Endothelial cell of umbilical vein (primary cell): Measurements from ENCODE around the gene CNOT4. TPM values are rescaled to one million over a fixed set of nuclear protein-coding genes. Genes with fewer than 3 reads are reported as not detected.

Experiments
- BruUV-seq: library from RNA; stranded (reverse); fragments of 400-500 nt; replicated peaks from 2 replicates; lab custom pipeline; 2021; lab: Mats Ljungman, UMichigan
- CTCF ChIA-PET: fragments of 300-600, 350-600 bp; sonication (Branson Sonifier 250); formaldehyde crosslinking; loops from one replicate; lab custom pipeline; 2021; ENCODE audit warnings: antibody characterized with exemption, inconsistent platforms; lab: Charles Lee
- POLR2A ChIA-PET: fragments of 300-600, 350-600 bp; sonication (Branson Sonifier 250); formaldehyde crosslinking; loops from one replicate; lab custom pipeline; 2021; ENCODE audit warnings: antibody characterized with exemption, inconsistent platforms; lab: Charles Lee
- DNase-seq: peaks from one replicate; pipeline ENCODE4 v3.0.0-alpha.2; 2011; ENCODE audit warnings: low read depth, low spot score
- FAIRE-seq: peaks from 2 replicates; lab custom pipeline; 2011; peaks lifted over from hg19 to GRCh38; lab: Jason Lieb, UNC
- H2AFZ ChIP-seq: 2 replicates; pipeline ENCODE4 v1.6.0; 2012; ENCODE audit warnings: low read depth, low read length, control low read depth, inconsistent platforms
- H3K27ac ChIP-seq: 2 replicates; pipeline ENCODE4 v1.5.1; 2011; ENCODE audit warnings: low read depth, mild to moderate bottlenecking, control low read depth, low read length, moderate library complexity; ENCODE audit not compliant: insufficient read depth
- H3K27me3 ChIP-seq, 2 experiments: 2 replicates each; pipeline versions ENCODE4 v1.6.0 to v1.6.1; 2011; ENCODE audit warnings: low read length in 2 of 2, mixed read lengths in 1 of 2; ENCODE audit not compliant: control insufficient read depth in 2 of 2, insufficient read depth in 2 of 2
- H3K36me3 ChIP-seq, 2 experiments: 2 replicates in 1 of 2; 3 replicates in 1 of 2; pipeline ENCODE4 v1.5.1; 2011; ENCODE audit warnings: low read length in 2 of 2, mild to moderate bottlenecking in 1 of 2, moderate library complexity in 1 of 2; ENCODE audit not compliant: control insufficient read depth in 2 of 2, insufficient read depth in 2 of 2; ENCODE audit errors: extremely low read depth in 1 of 2
- H3K4me1 ChIP-seq: 3 replicates; pipeline ENCODE4 v1.5.1; 2011; ENCODE audit warnings: mild to moderate bottlenecking, low read length; ENCODE audit not compliant: control insufficient read depth, insufficient read depth; ENCODE audit errors: extremely low read depth
- H3K4me2 ChIP-seq: 2 replicates; pipeline ENCODE4 v1.6.1; 2011; ENCODE audit warnings: low read length, control low read depth, mixed read lengths; ENCODE audit not compliant: insufficient read depth
- H3K4me3 ChIP-seq, 3 experiments: fragments of 200-600 bp in 1 of 3; sonication (generic), shearing (Covaris generic) in 1 of 3; replicated peaks in 1 of 3; 2 replicates each; pipeline ENCODE4 v1.5.1; 2011 to 2016; ENCODE audit warnings: control low read depth in 3 of 3, low read length in 3 of 3, mild to moderate bottlenecking in 2 of 3, inconsistent platforms in 1 of 3, low read depth in 1 of 3, moderate library complexity in 1 of 3; ENCODE audit not compliant: insufficient read depth in 1 of 3
- H3K79me2 ChIP-seq: 2 replicates; pipeline ENCODE4 v1.6.0; 2012; ENCODE audit warnings: low read length, inconsistent platforms; ENCODE audit not compliant: control insufficient read depth, insufficient read depth
- H3K9ac ChIP-seq: replicated peaks from 2 replicates; pipeline ENCODE3; 2011; ENCODE audit warnings: low read length, control low read depth; ENCODE audit not compliant: insufficient read depth; ENCODE audit errors: extremely low read depth
- H3K9me1 ChIP-seq: replicated peaks from 3 replicates; pipeline ENCODE4 v1.6.0; 2011; ENCODE audit warnings: mild to moderate bottlenecking, low read length; ENCODE audit not compliant: control insufficient read depth, insufficient read depth; ENCODE audit errors: extremely low read depth
- H3K9me3 ChIP-seq: replicated peaks from 2 replicates; pipeline ENCODE4 v1.5.1; 2012; ENCODE audit warnings: low read length, inconsistent platforms; ENCODE audit not compliant: control insufficient read depth, insufficient read depth
- H4K20me1 ChIP-seq: replicated peaks from 2 replicates; pipeline ENCODE3; 2011; ENCODE audit warnings: mild to moderate bottlenecking, low read length; ENCODE audit not compliant: control insufficient read depth, insufficient read depth; ENCODE audit errors: extremely low read depth
- CTCF ChIP-seq, 2 donors: IDR thresholded peaks; 1 replicate in 1 of 2; 2 replicates in 1 of 2; pipeline ENCODE4 v1.5.1; 2011; ENCODE audit warnings: low read length in 2 of 2, mild to moderate bottlenecking in 2 of 2, moderate library complexity in 2 of 2, control low read depth in 1 of 2, inconsistent platforms in 1 of 2, low read depth in 1 of 2; ENCODE audit not compliant: insufficient read depth in 1 of 2; ENCODE audit errors: extremely low read depth in 1 of 2
- EZH2 ChIP-seq: IDR thresholded peaks from 2 replicates; pipeline ENCODE4 v1.6.1; 2012; ENCODE audit warnings: borderline replicate concordance, low read depth, mild to moderate bottlenecking, moderate library complexity, low read length, inconsistent platforms; ENCODE audit not compliant: severe bottlenecking
- FOS ChIP-seq: IDR thresholded peaks from 2 replicates; pipeline ENCODE4 v1.6.1; 2011; ENCODE audit warnings: mild to moderate bottlenecking, low read length, moderate library complexity, borderline replicate concordance; ENCODE audit not compliant: insufficient read depth
- GATA2 ChIP-seq: IDR thresholded peaks from 2 replicates; pipeline ENCODE4 v1.7.0; 2011; ENCODE audit warnings: low read depth, mild to moderate bottlenecking, moderate library complexity, mixed read lengths, low read length; ENCODE audit not compliant: insufficient read length, insufficient read depth
- JUN ChIP-seq: IDR thresholded peaks from 2 replicates; pipeline ENCODE4 v1.6.1; 2011; ENCODE audit warnings: borderline replicate concordance, low read depth; ENCODE audit not compliant: insufficient read length, insufficient read depth
- MAX ChIP-seq: IDR thresholded peaks from 2 replicates; pipeline ENCODE4 v1.6.1; 2011; ENCODE audit not compliant: insufficient read depth, insufficient read length
- MYC ChIP-seq: IDR thresholded peaks from one replicate; pipeline ENCODE4 v1.6.1; 2011; ENCODE audit warnings: mild to moderate bottlenecking, low read depth, low read length
- POLR2A ChIP-seq: IDR thresholded peaks from 2 replicates; pipeline ENCODE4 v1.6.1; 2012; ENCODE audit warnings: low read depth, mild to moderate bottlenecking, control low read depth, low read length
- POLR2AphosphoS5 ChIP-seq: IDR thresholded peaks from 2 replicates; pipeline ENCODE4 v1.6.1; 2012; ENCODE audit warnings: low read depth, mild to moderate bottlenecking, control low read depth, low read length, moderate library complexity; ENCODE audit not compliant: insufficient read depth
- dilution Hi-C: fragments of 300-500 bp; cut with MboI; formaldehyde crosslinking; loops from one replicate; pipeline ENCODE4 v1.15.0; 2019; ENCODE audit warnings: low sequenced_read_pairs; ENCODE audit not compliant: extremely low pct_ligation_motif_present
- intact Hi-C: fragments of 100-400 bp; cut with micrococcal nuclease; formaldehyde crosslinking; loops from one replicate; pipeline ENCODE4 v1.10.0; 2022
- polyA plus RNA-seq, 4 experiments: library from polyadenylated mRNA; depleted of rRNA in 3 of 4; stranded (reverse) in 3 of 4; unstranded in 1 of 4; fragments of >200 nt; gene quantifications; 2 replicates each; pipeline versions ENCODE4 v1.2.1 to v1.2.3, GENCODE V29; 2011 to 2012; ENCODE audit warnings: missing spikeins in 1 of 4
- total RNA-seq: library from RNA; stranded (reverse); gene quantifications from 2 replicates; pipeline ENCODE4 v1.2.3, GENCODE V29; 2021

Gene CNOT4
- total and polyA plus RNA-seq, 2 donors (not counting 3 experiments of a cell fraction or from before 2014, with no cell fraction given): 10.3 to 21.7 TPM

- intact Hi-C loops: loop anchor here (5.0 kb wide), 3 partner anchors 132 to 303 kb away; partner anchors contain the start of genes STMP1 and WDR91
- no peak for DNase-seq
- H2AFZ ChIP-seq: no peak overlapping the region
- no peak overlapping the region for H3K27ac ChIP-seq
- no peaks in the 10 kb centered on the region for H4K20me1 ChIP-seq
- BruUV-seq: no TSS peak
- peaks cover 6% of the 10 kb centered on the region for H3K4me1 ChIP-seq
- H3K4me3 ChIP-seq: no peak overlapping the region
- H3K4me2 ChIP-seq: no peak overlapping the region
- no peaks in the 10 kb centered on the region for H3K9me1 ChIP-seq
- no peak for FAIRE-seq
- dilution Hi-C loops: no loop called here
- H3K27me3 ChIP-seq: no peaks in the 10 kb centered on the region
- POLR2A ChIA-PET: no interaction called here
- H3K9me3 ChIP-seq: no peaks in the 10 kb centered on the region
- TF ChIP-seq GATA2 (no peak), CTCF (IDR thresholded peaks at IDR 0.05; ENCODE audit: extremely low read depth in 1 of 2, insufficient read depth in 1 of 2, low read depth in 1 of 2, low read length in 2 of 2) (no peak), POLR2AphosphoS5 (no peak), POLR2A (no peak), JUN (no peak), MAX (no peak), FOS (no peak), MYC (no peak), EZH2 (no peak)
- CTCF ChIA-PET: interaction anchor here (1.0 kb wide), 1 partner anchor 8 kb away, joined by 4 read pairs; no protein-coding TSS in a partner anchor
- peaks cover under 1% of the 10 kb centered on the region for H3K79me2 ChIP-seq
- H3K36me3 ChIP-seq: no peaks in the 10 kb centered on the region
- no peak overlapping the region for H3K9ac ChIP-seq
Observed at GRCh38 chr7:135514856-135515255, 5.0 kb upstream of the CNOT4 start.
